ENCODE data around the gene PCSK6.
"Not testable (repeated sequence)": the region's sequence is repeated elsewhere in the genome, so short reads cannot be mapped to it uniquely, and the experiment has no call there.

PCSK6 gene

GRCh38 chr15:101469520-101470288, 19.8 kb downstream of the PCSK6 start:
- Histone ChIP-seq H3K4me3 (replicated peaks; ENCODE audit: low read depth, low read length) (no peak overlapping the region), H3K27me3 (replicated peaks; ENCODE audit: control insufficient read depth, insufficient read depth, low read length) (no peaks in the 10 kb centered on the region; the same call in 1 of the 2 replicates), H3K36me3 (ENCODE audit: control insufficient read depth, insufficient read depth, low read length) (no peaks in the 10 kb centered on the region)
- no peak for TF ChIP-seq CTCF (IDR thresholded peaks at IDR 0.05; ENCODE audit: insufficient read depth, low read length, poor library complexity, severe bottlenecking)
- DNase-seq (ENCODE audit: extremely low read depth, insufficient read length) = no peak

- Histone ChIP-seq H3K4me3 (replicated peaks; ENCODE audit: low read depth, low read length) (no peak overlapping the region), H3K27me3 (replicated peaks; ENCODE audit: control insufficient read depth, insufficient read depth, low read length) (no peaks in the 10 kb centered on the region; the same call in 1 of the 2 replicates), H3K36me3 (ENCODE audit: control insufficient read depth, insufficient read depth, low read length) (no peaks in the 10 kb centered on the region)
- no peak for DNase-seq (ENCODE audit: extremely low read depth, insufficient read length)
- TF ChIP-seq CTCF (IDR thresholded peaks at IDR 0.05; ENCODE audit: insufficient read depth, low read length, poor library complexity, severe bottlenecking) = no peak
Measured at GRCh38 chr15:101466188-101466587, 23.3 kb downstream of the PCSK6 start.

- DNase-seq (ENCODE audit: extremely low read depth, insufficient read length) = no peak
- H3K4me3 ChIP-seq (replicated peaks; ENCODE audit: low read depth, low read length) = no peak overlapping the region
- no peak for TF ChIP-seq CTCF (IDR thresholded peaks at IDR 0.05; ENCODE audit: insufficient read depth, low read length, poor library complexity, severe bottlenecking)
- no peaks in the 10 kb centered on the region for H3K36me3 ChIP-seq (ENCODE audit: control insufficient read depth, insufficient read depth, low read length)
- no peaks in the 10 kb centered on the region; the same call in 1 of the 2 replicates for H3K27me3 ChIP-seq (replicated peaks; ENCODE audit: control insufficient read depth, insufficient read depth, low read length)
Measured at GRCh38 chr15:101464999-101465669, 24.4 kb downstream of the PCSK6 start.

GRCh38 chr15:101464256-101464998, 25.1 kb downstream of the PCSK6 start:
- TF ChIP-seq CTCF (IDR thresholded peaks at IDR 0.05; ENCODE audit: insufficient read depth, low read length, poor library complexity, severe bottlenecking) = no peak
- H3K27me3 ChIP-seq (replicated peaks; ENCODE audit: control insufficient read depth, insufficient read depth, low read length) = no peaks in the 10 kb centered on the region; the same call in 1 of the 2 replicates
- H3K36me3 ChIP-seq (ENCODE audit: control insufficient read depth, insufficient read depth, low read length) = no peaks in the 10 kb centered on the region
- no peak for DNase-seq (ENCODE audit: extremely low read depth, insufficient read length)
- H3K4me3 ChIP-seq (replicated peaks; ENCODE audit: low read depth, low read length) = no peak overlapping the region

GRCh38 chr15:101463696-101464095, 25.8 kb downstream of the PCSK6 start:
- not testable (repeated sequence) for DNase-seq (ENCODE audit: extremely low read depth, insufficient read length); H3K36me3 ChIP-seq (ENCODE audit: control insufficient read depth, insufficient read depth, low read length); H3K4me3 ChIP-seq (replicated peaks; ENCODE audit: low read depth, low read length); H3K27me3 ChIP-seq (replicated peaks; ENCODE audit: control insufficient read depth, insufficient read depth, low read length)

GRCh38 chr15:101463270-101463669, 26.2 kb downstream of the PCSK6 start:
- no peak for TF ChIP-seq CTCF (IDR thresholded peaks at IDR 0.05; ENCODE audit: insufficient read depth, low read length, poor library complexity, severe bottlenecking)
- no peak for DNase-seq (ENCODE audit: extremely low read depth, insufficient read length)
- no peaks in the 10 kb centered on the region for H3K36me3 ChIP-seq (ENCODE audit: control insufficient read depth, insufficient read depth, low read length)
- no peaks in the 10 kb centered on the region; the same call in 1 of the 2 replicates for H3K27me3 ChIP-seq (replicated peaks; ENCODE audit: control insufficient read depth, insufficient read depth, low read length)
- no peak overlapping the region for H3K4me3 ChIP-seq (replicated peaks; ENCODE audit: low read depth, low read length)

All from GM06990 (cell line).